ENCODE measurements around the gene FAM222A. TPM values are rescaled to one million over a fixed set of nuclear protein-coding genes. Genes with fewer than 3 reads are reported as not detected.

FAM222A gene
- polyA plus RNA-seq, 1 experiment, result 0.36 TPM

GRCh38 chr12:109815757-109816617, 102.4 kb downstream of the FAM222A start:
- TF ChIP-seq CTCF (IDR thresholded peaks at IDR 0.05; ENCODE audit: insufficient read depth, low read depth, low read length), result no peak
- POLR2A ChIA-PET, result no interaction called here
- CTCF ChIA-PET, result interaction anchor here (1.8 to 3.6 kb wide), 2 partner anchors 11 to 29 kb away, joined by 8 to 20 read pairs; no protein-coding TSS in a partner anchor
- no peak for DNase-seq (ENCODE audit: low read depth)
- Histone ChIP-seq H3K4me3 (ENCODE audit: low read depth, low read length) (no peak overlapping the region), H3K36me3 (ENCODE audit: control insufficient read depth, insufficient read depth, low read length) (no peaks in the 10 kb centered on the region; the same call in 1 of the 2 replicates), H3K27me3 (ENCODE audit: control insufficient read depth, insufficient read depth, low read length) (no peaks in the 10 kb centered on the region; the same call in 1 of the 2 replicates)

GRCh38 chr12:109816870-109817269, 103.2 kb downstream of the FAM222A start:
- Histone ChIP-seq H3K4me3 (ENCODE audit: low read depth, low read length) (no peak overlapping the region), H3K27me3 (ENCODE audit: control insufficient read depth, insufficient read depth, low read length) (no peaks in the 10 kb centered on the region; the same call in 1 of the 2 replicates), H3K36me3 (ENCODE audit: control insufficient read depth, insufficient read depth, low read length) (no peaks in the 10 kb centered on the region; the same call in 1 of the 2 replicates)
- no peak for TF ChIP-seq CTCF (IDR thresholded peaks at IDR 0.05; ENCODE audit: insufficient read depth, low read depth, low read length)
- no peak for DNase-seq (ENCODE audit: low read depth)
- POLR2A ChIA-PET, result no interaction called here
- CTCF ChIA-PET, result interaction anchor here (0.5 to 3.6 kb wide), 3 partner anchors 12 to 28 kb away, joined by 6 to 20 read pairs (median 8); no protein-coding TSS in a partner anchor

GRCh38 chr12:109817627-109818231, 104.1 kb downstream of the FAM222A start:
- Histone ChIP-seq H3K36me3 (ENCODE audit: control insufficient read depth, insufficient read depth, low read length) (no peaks in the 10 kb centered on the region; the same call in 1 of the 2 replicates), H3K4me3 (ENCODE audit: low read depth, low read length) (no peak overlapping the region), H3K27me3 (ENCODE audit: control insufficient read depth, insufficient read depth, low read length) (no peaks in the 10 kb centered on the region; the same call in 1 of the 2 replicates)
- POLR2A ChIA-PET, result no interaction called here
- no peak for DNase-seq (ENCODE audit: low read depth)
- CTCF ChIA-PET, result interaction anchor here (0.8 to 1.8 kb wide), 2 partner anchors 12 to 27 kb away, joined by 4 to 10 read pairs; no protein-coding TSS in a partner anchor
- TF ChIP-seq CTCF (IDR thresholded peaks at IDR 0.05; ENCODE audit: insufficient read depth, low read depth, low read length), result no peak

- ChIA-PET CTCF (interaction anchor here (0.6 to 1.8 kb wide), 5 partner anchors 11 to 37 kb away, joined by 3 to 10 read pairs (median 4); no protein-coding TSS in a partner anchor), POLR2A (no interaction called here)
- no peak overlapping the region for H3K4me3 ChIP-seq (ENCODE audit: low read depth, low read length)
- no peak for TF ChIP-seq CTCF (IDR thresholded peaks at IDR 0.05; ENCODE audit: insufficient read depth, low read depth, low read length)
- no peaks in the 10 kb centered on the region; the same call in 1 of the 2 replicates for H3K36me3 ChIP-seq (ENCODE audit: control insufficient read depth, insufficient read depth, low read length)
- DNase-seq (ENCODE audit: low read depth), result no peak
- H3K27me3 ChIP-seq (ENCODE audit: control insufficient read depth, insufficient read depth, low read length), result no peaks in the 10 kb centered on the region; the same call in 1 of the 2 replicates
Observed at GRCh38 chr12:109818253-109818652, 104.6 kb downstream of the FAM222A start.
